Measurements from ENCODE around the gene ASF1A.

ASF1A gene

GRCh38 chr6:118881440-118882313 lies 12.3 kb upstream of the ASF1A start:
- no peak for DNase-seq (ENCODE audit: low read depth in 2 of 2)

- DNase-seq (ENCODE audit: low read depth in 2 of 2) = no peak
Observed at GRCh38 chr6:118882314-118882905, 11.5 kb upstream of the ASF1A start.

DNA sequence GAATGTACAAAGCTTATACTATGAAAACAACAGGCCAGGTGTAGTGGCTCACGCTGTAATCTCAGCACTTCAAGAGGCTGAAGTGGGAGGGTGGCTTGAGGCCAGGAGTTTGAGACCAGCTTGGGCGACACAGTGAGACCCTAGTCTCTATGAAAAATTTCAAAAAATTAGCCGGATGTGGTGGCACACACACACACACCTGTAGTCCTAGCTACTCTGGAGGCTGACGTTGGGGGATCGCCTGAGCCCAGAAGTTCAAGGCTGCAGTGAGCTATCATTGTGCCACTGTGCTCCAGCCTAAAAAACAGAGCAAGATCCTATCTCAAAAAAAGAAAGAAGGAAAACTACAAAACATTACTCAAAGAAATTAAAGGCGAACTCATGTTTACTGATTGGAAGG lies 7.3 kb upstream of the ASF1A start:
- no peak for DNase-seq (ENCODE audit: low read depth in 2 of 2)

- no peak for DNase-seq (ENCODE audit: low read depth in 2 of 2)
Observed at GRCh38 chr6:118889163-118889562, 4.8 kb upstream of the ASF1A start.

DNA sequence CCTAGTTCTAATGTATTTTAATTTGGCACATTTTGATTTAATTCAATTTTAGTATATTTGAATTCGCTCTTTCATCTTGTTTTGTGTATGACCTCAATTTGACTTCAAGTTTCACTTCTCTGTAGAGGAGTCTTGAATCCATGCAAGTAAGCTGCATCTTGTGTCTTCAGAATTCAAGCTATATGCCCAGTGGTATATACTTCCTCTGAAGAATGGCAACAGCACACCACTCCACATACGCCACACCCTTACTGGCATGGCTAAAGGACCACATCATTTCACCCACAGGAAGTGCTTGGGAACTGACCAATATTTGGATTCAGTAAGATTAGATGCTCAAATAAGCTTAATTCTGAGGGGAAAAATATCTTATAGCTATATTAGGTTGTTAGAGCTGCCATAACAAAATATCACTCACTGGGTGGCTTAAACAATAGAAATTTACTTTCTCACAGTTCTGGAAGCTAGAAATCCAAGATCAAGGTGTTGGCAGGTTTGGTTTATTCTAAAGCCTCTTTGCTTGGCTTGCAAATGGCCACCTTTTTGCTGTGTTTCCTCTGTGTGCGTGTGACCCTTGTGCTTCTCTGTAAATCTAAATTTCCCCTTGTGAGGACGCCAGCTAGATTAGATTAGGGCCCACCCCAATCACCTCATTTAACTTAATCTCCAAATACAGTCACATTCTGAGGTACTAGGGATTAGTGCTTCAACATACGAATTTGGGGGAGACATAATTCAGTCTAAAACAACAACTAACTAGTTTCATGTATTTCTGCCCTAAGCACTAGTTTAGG lies 2.8 kb upstream of the ASF1A start:
- no peak for DNase-seq (ENCODE audit: low read depth in 2 of 2)

GRCh38 chr6:118892355-118892991 lies 1.5 kb upstream of the ASF1A start:
- no peak for DNase-seq (ENCODE audit: low read depth in 2 of 2)

- DNase-seq (ENCODE audit: low read depth in 2 of 2) = peak in 1 of 2 experiments; percentile 5
Observed at GRCh38 chr6:118893064-118893806, 717 bp upstream of the ASF1A start.

DNA sequence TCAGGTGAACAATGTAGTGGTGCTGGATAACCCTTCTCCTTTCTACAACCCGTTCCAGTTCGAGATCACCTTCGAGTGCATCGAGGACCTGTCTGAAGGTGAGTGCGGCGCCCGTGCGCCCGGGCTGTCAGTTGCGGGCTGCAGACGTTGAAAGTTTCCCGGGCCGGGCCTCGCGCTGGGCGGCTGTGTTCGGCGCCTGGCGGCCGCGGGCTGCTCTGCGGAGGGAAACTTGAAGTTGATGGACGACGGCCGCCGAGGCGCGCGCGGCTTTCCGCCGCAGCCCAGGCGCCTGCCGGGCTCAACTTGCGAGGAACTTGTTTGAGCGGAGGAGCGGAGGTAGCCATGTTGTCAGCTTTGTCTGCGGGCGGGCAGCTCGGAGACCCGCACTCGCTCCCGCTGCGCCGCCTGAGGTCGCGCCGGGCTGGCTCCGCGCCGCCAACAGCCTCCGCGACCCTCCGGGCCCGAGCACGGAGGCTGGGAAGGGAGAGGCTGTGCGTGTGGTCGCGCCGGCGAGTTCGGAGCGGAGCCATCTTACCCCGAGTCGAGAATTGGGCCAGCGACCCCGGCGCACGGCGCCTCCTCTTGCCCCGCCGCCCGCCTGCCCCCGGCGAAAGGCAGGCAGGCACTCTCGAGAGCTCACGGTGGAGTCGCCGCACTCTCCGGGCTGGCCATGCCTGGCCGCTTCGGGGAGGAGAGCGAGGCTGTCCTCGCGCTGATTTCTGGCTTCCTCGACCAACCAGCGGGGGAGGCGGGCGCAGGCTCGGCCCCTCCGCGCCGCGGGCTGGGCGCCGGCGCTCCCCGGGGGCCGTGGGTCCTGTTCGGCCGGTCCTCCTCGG lies 691 bp downstream of the ASF1A start:
- peak; percentile 28 to 37 for DNase-seq (ENCODE audit: low read depth in 2 of 2)

GRCh38 chr6:118895261-118895560 lies 1.3 kb downstream of the ASF1A start:
- DNase-seq (ENCODE audit: low read depth in 2 of 2) = no peak

DNA sequence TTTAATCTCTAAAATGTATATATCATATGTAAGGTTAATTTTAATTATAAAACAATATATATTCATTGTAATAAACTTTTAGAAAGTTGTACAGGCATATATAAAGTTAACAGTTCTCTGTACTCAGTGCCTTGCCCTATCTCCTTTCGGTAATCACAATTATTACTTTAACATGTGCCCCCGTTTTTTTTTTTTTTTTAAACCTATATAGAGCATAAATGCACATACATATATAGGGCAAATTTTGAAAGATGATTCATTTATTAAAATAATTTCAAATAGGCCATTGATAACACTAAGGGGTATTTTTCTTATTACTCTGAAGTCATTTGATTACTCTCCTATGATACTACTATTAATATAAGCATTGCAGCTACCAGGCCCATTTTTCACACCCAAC lies 1.9 kb downstream of the ASF1A start:
- no peak for DNase-seq (ENCODE audit: low read depth in 2 of 2)

DNA sequence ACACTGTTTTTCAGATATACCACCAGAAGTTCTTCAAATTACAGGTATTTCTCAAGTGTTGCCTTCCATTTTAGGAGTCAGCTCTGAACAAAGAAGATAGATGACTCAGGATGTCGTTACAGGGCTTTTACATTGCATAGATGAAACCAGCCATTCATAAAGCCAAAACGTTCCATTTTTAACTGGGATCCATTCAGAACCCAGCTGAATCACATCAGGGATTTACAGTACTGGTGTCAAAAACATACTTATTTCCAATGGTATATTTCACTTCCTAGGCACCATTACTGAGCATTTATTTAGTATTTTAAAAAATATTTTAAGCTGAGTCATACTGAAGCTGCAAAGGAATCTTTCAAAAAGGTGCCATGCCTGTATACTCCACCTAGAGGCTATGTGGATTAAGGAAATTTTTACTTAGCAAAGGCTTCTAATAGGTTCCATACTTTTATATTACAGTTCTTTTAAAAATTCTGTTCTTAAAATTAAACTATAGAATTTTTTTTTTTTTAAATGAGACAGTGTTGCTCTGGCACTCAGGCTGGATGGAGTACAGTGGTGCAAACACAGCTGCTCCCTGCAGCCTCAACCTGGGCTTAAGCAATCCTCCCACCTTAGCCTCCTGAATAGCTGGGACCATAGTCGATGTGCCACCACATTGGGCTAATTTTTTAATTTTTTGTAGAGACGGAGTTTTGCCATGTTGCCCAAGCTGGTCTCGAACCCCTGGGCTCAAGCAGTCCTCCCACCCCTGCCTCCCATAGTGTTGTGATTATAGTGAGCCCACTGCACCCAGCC lies 2.6 kb downstream of the ASF1A start:
- no peak for DNase-seq (ENCODE audit: low read depth in 2 of 2)

GRCh38 chr6:118897386-118897785 lies 3.4 kb downstream of the ASF1A start:
- no peak for DNase-seq (ENCODE audit: low read depth in 2 of 2)

- no peak for DNase-seq (ENCODE audit: low read depth in 2 of 2)
Observed at GRCh38 chr6:118899948-118900347, 6.0 kb downstream of the ASF1A start.

GRCh38 chr6:118902726-118903125 lies 8.8 kb downstream of the ASF1A start:
- DNase-seq (ENCODE audit: low read depth in 2 of 2) = no peak

DNA sequence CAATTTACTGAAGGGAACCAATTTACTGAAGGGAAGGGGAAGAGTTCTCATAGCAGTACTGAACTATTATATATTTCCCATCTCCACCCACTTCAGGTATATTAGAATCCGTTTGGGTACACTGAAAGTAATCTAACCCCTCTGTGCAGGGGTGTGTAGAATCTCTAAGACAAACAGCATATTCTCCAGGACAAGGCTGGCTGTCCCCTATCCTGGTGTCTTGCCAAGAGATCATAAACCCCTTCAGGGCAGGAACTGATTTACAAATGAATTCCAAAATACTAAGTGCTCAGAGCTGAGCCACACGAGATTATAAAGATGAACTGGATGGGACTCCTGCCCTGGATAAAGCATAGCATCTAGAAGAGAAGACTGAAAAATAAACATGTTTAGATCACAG lies 9.2 kb downstream of the ASF1A start:
- no peak for DNase-seq (ENCODE audit: low read depth in 2 of 2)

- DNase-seq (ENCODE audit: low read depth in 2 of 2) = no peak
Observed at GRCh38 chr6:118903691-118904090, 9.7 kb downstream of the ASF1A start.

DNA sequence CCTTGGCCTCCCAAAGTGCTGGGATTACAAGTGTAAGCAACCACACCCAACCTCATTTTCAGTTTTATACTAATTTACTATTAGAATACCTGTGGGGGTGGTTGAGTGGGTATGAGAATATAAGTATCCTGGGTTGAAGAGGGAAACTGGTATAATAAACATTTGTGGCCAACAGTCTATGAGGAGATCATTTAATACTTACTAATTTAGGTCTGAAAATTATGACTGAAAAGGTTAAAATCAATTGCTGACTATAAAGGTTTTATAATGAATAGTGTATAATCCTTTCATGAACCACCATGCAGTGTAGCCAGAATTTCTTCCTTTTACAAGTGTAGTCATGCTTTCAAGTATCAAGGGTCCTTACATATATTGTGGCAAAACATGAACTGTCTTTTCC lies 11.1 kb downstream of the ASF1A start:
- no peak for DNase-seq (ENCODE audit: low read depth in 2 of 2)

GRCh38 chr6:118905851-118906250 lies 11.9 kb downstream of the ASF1A start:
- no peak for DNase-seq (ENCODE audit: low read depth in 2 of 2)

GRCh38 chr6:118908441-118908840 lies 14.5 kb downstream of the ASF1A start:
- no peak for DNase-seq (ENCODE audit: low read depth in 2 of 2)

DNA sequence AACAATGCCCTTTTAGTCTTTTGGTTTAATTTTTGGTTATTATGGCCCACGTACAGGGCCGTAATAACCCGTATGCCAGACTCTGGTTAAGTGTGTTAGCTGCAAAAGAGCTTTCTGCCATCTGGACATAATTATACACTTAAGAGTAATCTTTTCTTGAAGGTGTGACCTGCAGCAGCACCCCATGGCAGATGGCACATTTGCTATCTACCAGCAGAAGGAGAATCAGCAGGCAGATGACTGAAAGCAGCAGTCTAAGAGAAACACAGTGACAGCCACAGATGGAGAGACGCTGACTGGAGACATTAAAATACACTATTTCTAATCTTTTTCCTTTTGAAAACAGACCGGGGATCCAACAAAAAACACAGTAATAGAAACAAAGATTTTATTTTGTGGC lies 18.7 kb downstream of the ASF1A start:
- no peak for DNase-seq (ENCODE audit: low read depth in 2 of 2)

All from stimulated activated CD4-positive, alpha-beta T cell treated with anti-CD3 and anti-CD28 coated beads, Interleukin-12 subunit alpha, Interleukin-12 subunit beta, amount 100 ng/mL, for 24 hours (primary cell).